Measurements from ENCODE around the gene NUF2.

DNA sequence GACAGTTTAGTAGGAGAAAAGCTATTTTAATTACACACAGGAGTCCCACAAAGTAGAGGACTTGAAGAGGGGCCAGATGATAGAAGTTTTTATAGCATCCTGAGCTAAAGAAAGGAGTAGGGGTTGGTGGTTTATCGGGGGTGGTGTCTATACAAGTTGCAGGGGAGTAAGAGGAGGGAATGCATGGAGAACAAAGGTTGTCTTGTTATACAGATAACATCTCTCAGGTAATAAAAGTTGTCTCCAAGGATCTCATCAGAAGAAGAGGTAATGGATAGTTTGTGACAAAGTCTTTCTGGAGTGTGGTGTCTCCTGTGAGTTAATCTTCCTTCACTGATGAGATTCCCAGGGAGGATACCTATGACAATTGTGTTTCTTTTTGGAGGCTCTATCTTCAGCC is 23.4 kb upstream of the NUF2 start:
- no peak for TF ChIP-seq CREB1 (IDR thresholded peaks at IDR 0.05)
- TF ChIP-seq BCL11A (IDR thresholded peaks at IDR 0.05; ENCODE audit: low read depth in 2 of 2, low read length in 2 of 2): no peak
- TF ChIP-seq, protein P1, sequence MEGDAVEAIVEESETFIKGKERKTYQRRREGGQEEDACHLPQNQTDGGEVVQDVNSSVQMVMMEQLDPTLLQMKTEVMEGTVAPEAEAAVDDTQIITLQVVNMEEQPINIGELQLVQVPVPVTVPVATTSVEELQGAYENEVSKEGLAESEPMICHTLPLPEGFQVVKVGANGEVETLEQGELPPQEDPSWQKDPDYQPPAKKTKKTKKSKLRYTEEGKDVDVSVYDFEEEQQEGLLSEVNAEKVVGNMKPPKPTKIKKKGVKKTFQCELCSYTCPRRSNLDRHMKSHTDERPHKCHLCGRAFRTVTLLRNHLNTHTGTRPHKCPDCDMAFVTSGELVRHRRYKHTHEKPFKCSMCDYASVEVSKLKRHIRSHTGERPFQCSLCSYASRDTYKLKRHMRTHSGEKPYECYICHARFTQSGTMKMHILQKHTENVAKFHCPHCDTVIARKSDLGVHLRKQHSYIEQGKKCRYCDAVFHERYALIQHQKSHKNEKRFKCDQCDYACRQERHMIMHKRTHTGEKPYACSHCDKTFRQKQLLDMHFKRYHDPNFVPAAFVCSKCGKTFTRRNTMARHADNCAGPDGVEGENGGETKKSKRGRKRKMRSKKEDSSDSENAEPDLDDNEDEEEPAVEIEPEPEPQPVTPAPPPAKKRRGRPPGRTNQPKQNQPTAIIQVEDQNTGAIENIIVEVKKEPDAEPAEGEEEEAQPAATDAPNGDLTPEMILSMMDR (IDR thresholded peaks at IDR 0.05; ENCODE audit: control extremely low read depth in 1 of 3, insufficient read depth in 1 of 3, low read depth in 1 of 3, low read length in 3 of 3): no peak
- no peak for TF ChIP-seq POLR2AphosphoS5 (IDR thresholded peaks at IDR 0.05; ENCODE audit: low read depth, low read length)
- no peak for TF ChIP-seq EP300 (IDR thresholded peaks at IDR 0.05; ENCODE audit: borderline replicate concordance in 1 of 2, low read depth in 2 of 2, low read length in 2 of 2)
- TF ChIP-seq TCF12 (IDR thresholded peaks at IDR 0.05; ENCODE audit: low read depth, low read length): no peak
- no peak for TF ChIP-seq EGR1 (IDR thresholded peaks at IDR 0.05; ENCODE audit: borderline replicate concordance, low read depth, low read length)
- TF ChIP-seq, protein P2, sequence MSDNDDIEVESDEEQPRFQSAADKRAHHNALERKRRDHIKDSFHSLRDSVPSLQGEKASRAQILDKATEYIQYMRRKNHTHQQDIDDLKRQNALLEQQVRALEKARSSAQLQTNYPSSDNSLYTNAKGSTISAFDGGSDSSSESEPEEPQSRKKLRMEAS (IDR thresholded peaks at IDR 0.05): no peak
- TF ChIP-seq CHD2 (IDR thresholded peaks at IDR 0.05; ENCODE audit: low read length): no peak
- TF ChIP-seq EZH2 (IDR thresholded peaks at IDR 0.05; ENCODE audit: low read depth, low read length, severe bottlenecking): no peak
- no peak for TF ChIP-seq RNF2 (IDR thresholded peaks at IDR 0.05; ENCODE audit: borderline replicate concordance, low read depth, low read length, missing control alignments, poor library complexity, severe bottlenecking)
- no peak for TF ChIP-seq POLR2A (IDR thresholded peaks at IDR 0.05; ENCODE audit: control extremely low read depth in 1 of 2, low read depth in 2 of 2, low read length in 2 of 2)
- no peak for TF ChIP-seq ZNF274 (IDR thresholded peaks at IDR 0.05; ENCODE audit: borderline replicate concordance, extremely low read depth, low read length)
- no peak for TF ChIP-seq RFX5 (IDR thresholded peaks at IDR 0.05; ENCODE audit: borderline replicate concordance, low read depth, low read length)

Measured in H1 (cell line).